Tibial artery (tissue), 4 donors: ENCODE results near the gene TJP3.

Experiments used
- DNase-seq, 2 donors: peaks; one replicate each; pipeline ENCODE4 v3.0.0-alpha.2; 2019
- H3K27ac ChIP-seq, 2 donors: fragments of 200-600 bp; sonication (generic) in 1 of 2; 1 replicate in 1 of 2; 2 replicates in 1 of 2; pipeline ENCODE4 v1.5.1; 2018 to 2019; ENCODE audit warnings: mild to moderate bottlenecking in 1 of 2
- H3K27me3 ChIP-seq, 2 donors: fragments of 200-600 bp; sonication (generic) in 1 of 2; one replicate each; pipeline versions ENCODE4 v1.5.1 to v1.6.0; 2016 to 2019
- H3K36me3 ChIP-seq, 3 donors: fragments of 200-600 bp; sonication (generic) in 2 of 3; one replicate each; pipeline ENCODE4 v1.5.1; 2016 to 2019; ENCODE audit warnings: mild to moderate bottlenecking in 2 of 3
- H3K4me1 ChIP-seq, 4 donors: fragments of 200-600 bp; sonication (generic) in 2 of 4; 1 replicate in 3 of 4; 2 replicates in 1 of 4; pipeline ENCODE4 v1.5.1; 2016 to 2019
- H3K4me3 ChIP-seq, 2 donors: fragments of 200-600 bp; sonication (generic) in 1 of 2; 1 replicate in 1 of 2; 2 replicates in 1 of 2; pipeline ENCODE4 v1.5.1; 2018 to 2019; ENCODE audit warnings: mild to moderate bottlenecking in 2 of 2
- H3K9me3 ChIP-seq, 3 donors: fragments of 200-600 bp; sonication (generic) in 1 of 3; one replicate each; pipeline ENCODE4 v1.5.1; 2016 to 2019
- CTCF ChIP-seq, 2 experiments: fragments of 200-600 bp in 1 of 2; fragments of 450-650 bp in 1 of 2; IDR thresholded peaks; one replicate each; pipeline ENCODE4 v1.5.1; 2017 to 2019; ENCODE audit warnings: antibody characterized with exemption in 2 of 2, mild to moderate bottlenecking in 1 of 2, moderate library complexity in 1 of 2
- intact Hi-C: fragments of 100-400 bp; cut with DNase I; formaldehyde crosslinking; loops from one replicate; pipeline ENCODE4 v1.15.0; 2023; ENCODE audit warnings: low total_unique reads

TJP3 gene

GRCh38 chr19:3684817-3685410, 23.3 kb upstream of the TJP3 start:
- peaks cover 8 to 14% (median 13%) of the 10 kb centered on the region in 3 donors for H3K36me3 ChIP-seq
- no peak overlapping the region for H3K4me3 ChIP-seq
- no peaks in the 10 kb centered on the region for H3K9me3 ChIP-seq
- TF ChIP-seq CTCF (IDR thresholded peaks at IDR 0.05): no peak
- DNase-seq: no peak
- intact Hi-C loops: no loop called here
- H3K27me3 ChIP-seq: no peaks in the 10 kb centered on the region
- H3K4me1 ChIP-seq: peaks cover 0 to 72% (median 36%) of the 10 kb centered on the region in 4 donors
- H3K27ac ChIP-seq: peak overlapping the region; percentile 48 to 57

GRCh38 chr19:3687393-3687773, 20.8 kb upstream of the TJP3 start:
- no peaks in the 10 kb centered on the region for H3K9me3 ChIP-seq
- H3K27ac ChIP-seq: peak overlapping the region in 1 of 2 donors; percentile 45
- H3K4me3 ChIP-seq: no peak overlapping the region
- no peak for TF ChIP-seq CTCF (IDR thresholded peaks at IDR 0.05)
- peaks cover 14 to 17% (median 15%) of the 10 kb centered on the region in 3 donors for H3K36me3 ChIP-seq
- no peak for DNase-seq
- peaks cover 0 to 66% (median 40%) of the 10 kb centered on the region in 4 donors for H3K4me1 ChIP-seq
- intact Hi-C loops: no loop called here
- no peaks in the 10 kb centered on the region for H3K27me3 ChIP-seq

- H3K9me3 ChIP-seq: no peaks in the 10 kb centered on the region
- H3K36me3 ChIP-seq: peaks cover 14 to 17% (median 15%) of the 10 kb centered on the region in 3 donors
- H3K4me3 ChIP-seq: no peak overlapping the region
- H3K4me1 ChIP-seq: peaks cover 0 to 66% (median 43%) of the 10 kb centered on the region in 4 donors
- peak overlapping the region; percentile 14 to 45 for H3K27ac ChIP-seq
- no peak for DNase-seq
- TF ChIP-seq CTCF (IDR thresholded peaks at IDR 0.05): no peak
- H3K27me3 ChIP-seq: no peaks in the 10 kb centered on the region
- intact Hi-C loops: no loop called here
These were observed 20.1 kb upstream of the TJP3 start for GRCh38 chr19:3687774-3688706.

GRCh38 chr19:3690551-3691371, 17.4 kb upstream of the TJP3 start:
- no peak for TF ChIP-seq CTCF (IDR thresholded peaks at IDR 0.05)
- Histone ChIP-seq H3K27ac (peak overlapping the region in 1 of 2 donors; percentile 87), H3K27me3 (no peaks in the 10 kb centered on the region), H3K4me3 (no peak overlapping the region), H3K36me3 (peaks cover 6 to 19% (median 12%) of the 10 kb centered on the region in 3 donors), H3K4me1 (peaks cover 0 to 61% (median 48%) of the 10 kb centered on the region in 4 donors), H3K9me3 (no peaks in the 10 kb centered on the region)
- DNase-seq: no peak
- intact Hi-C loops: no loop called here

GRCh38 chr19:3691372-3691716, 16.8 kb upstream of the TJP3 start:
- Histone ChIP-seq H3K27me3 (no peaks in the 10 kb centered on the region), H3K4me1 (peaks cover 0 to 61% (median 46%) of the 10 kb centered on the region in 4 donors), H3K27ac (peak overlapping the region in 1 of 2 donors; percentile 87), H3K4me3 (no peak overlapping the region), H3K9me3 (no peaks in the 10 kb centered on the region), H3K36me3 (peaks cover 6 to 25% (median 12%) of the 10 kb centered on the region in 3 donors)
- no peak for TF ChIP-seq CTCF (IDR thresholded peaks at IDR 0.05)
- intact Hi-C loops: no loop called here
- no peak for DNase-seq
